Naive B cell (primary cell): ENCODE results near the gene EBNA1BP2. TPM values are rescaled to one million over a fixed set of nuclear protein-coding genes. Genes with fewer than 3 reads are reported as not detected.
A peak's percentile ranks its signal among the peaks of the same experiment; 100 is the strongest.
"Not testable (repeated sequence)": the region's sequence is repeated elsewhere in the genome, so short reads cannot be mapped to it uniquely, and the experiment has no call there.

Experiments
- ATAC-seq, 2 donors: fragments of 150-1000 bp; cut with Tn5 transposase; 2 replicates each; pipeline ENCODE4 v1.10.0; 2021; ENCODE audit warnings: low read depth in 2 of 2, mild to moderate bottlenecking in 2 of 2, moderate library complexity in 2 of 2
- DNase-seq: peaks from one replicate; pipeline ENCODE4 v3.0.0; 2022
- H3K27ac Mint-ChIP-seq, 6 donors: one replicate each; pipeline ENCODE4 v1.8.0; 2020 to 2022; ENCODE audit warnings: mild to moderate bottlenecking in 6 of 6, mixed read lengths in 6 of 6, moderate library complexity in 5 of 6, inconsistent platforms in 2 of 6
- H3K27me3 Mint-ChIP-seq, 3 donors: one replicate each; pipeline ENCODE4 v1.8.0; 2021 to 2022; ENCODE audit warnings: mixed read lengths in 3 of 3, mild to moderate bottlenecking in 1 of 3
- H3K36me3 Mint-ChIP-seq, 2 donors: one replicate each; pipeline ENCODE4 v1.8.0; 2020 to 2022; ENCODE audit warnings: mixed read lengths in 2 of 2, inconsistent platforms in 1 of 2, mild to moderate bottlenecking in 1 of 2
- H3K4me1 Mint-ChIP-seq, 3 donors: one replicate each; pipeline ENCODE4 v1.8.0; 2020 to 2022; ENCODE audit warnings: mixed read lengths in 3 of 3, inconsistent platforms in 1 of 3, mild to moderate bottlenecking in 1 of 3, moderate library complexity in 1 of 3
- H3K4me3 Mint-ChIP-seq, 8 donors: one replicate each; pipeline ENCODE4 v1.8.0; 2020 to 2022; ENCODE audit warnings: mild to moderate bottlenecking in 8 of 8, mixed read lengths in 8 of 8, moderate library complexity in 8 of 8, inconsistent platforms in 2 of 8
- H3K9me3 Mint-ChIP-seq, 7 donors: one replicate each; pipeline ENCODE4 v1.8.0; 2020 to 2022; ENCODE audit warnings: mixed read lengths in 7 of 7, mild to moderate bottlenecking in 5 of 7, inconsistent platforms in 2 of 7, moderate library complexity in 1 of 7
- polyA plus RNA-seq, 6 donors: library from polyadenylated mRNA; unstranded; fragments of 300-500 nt; fragmentation: Illumina TruSeq; gene quantifications; one replicate each; pipeline ENCODE4 v1.2.3, GENCODE V29; 2021; ENCODE audit warnings: low read depth in 6 of 6

The EBNA1BP2 gene, protein sequence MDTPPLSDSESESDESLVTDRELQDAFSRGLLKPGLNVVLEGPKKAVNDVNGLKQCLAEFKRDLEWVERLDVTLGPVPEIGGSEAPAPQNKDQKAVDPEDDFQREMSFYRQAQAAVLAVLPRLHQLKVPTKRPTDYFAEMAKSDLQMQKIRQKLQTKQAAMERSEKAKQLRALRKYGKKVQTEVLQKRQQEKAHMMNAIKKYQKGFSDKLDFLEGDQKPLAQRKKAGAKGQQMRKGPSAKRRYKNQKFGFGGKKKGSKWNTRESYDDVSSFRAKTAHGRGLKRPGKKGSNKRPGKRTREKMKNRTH
- 10 to 100 TPM; 50.6 to 64.8 (median 57.0) TPM for polyA plus RNA-seq

DNA sequence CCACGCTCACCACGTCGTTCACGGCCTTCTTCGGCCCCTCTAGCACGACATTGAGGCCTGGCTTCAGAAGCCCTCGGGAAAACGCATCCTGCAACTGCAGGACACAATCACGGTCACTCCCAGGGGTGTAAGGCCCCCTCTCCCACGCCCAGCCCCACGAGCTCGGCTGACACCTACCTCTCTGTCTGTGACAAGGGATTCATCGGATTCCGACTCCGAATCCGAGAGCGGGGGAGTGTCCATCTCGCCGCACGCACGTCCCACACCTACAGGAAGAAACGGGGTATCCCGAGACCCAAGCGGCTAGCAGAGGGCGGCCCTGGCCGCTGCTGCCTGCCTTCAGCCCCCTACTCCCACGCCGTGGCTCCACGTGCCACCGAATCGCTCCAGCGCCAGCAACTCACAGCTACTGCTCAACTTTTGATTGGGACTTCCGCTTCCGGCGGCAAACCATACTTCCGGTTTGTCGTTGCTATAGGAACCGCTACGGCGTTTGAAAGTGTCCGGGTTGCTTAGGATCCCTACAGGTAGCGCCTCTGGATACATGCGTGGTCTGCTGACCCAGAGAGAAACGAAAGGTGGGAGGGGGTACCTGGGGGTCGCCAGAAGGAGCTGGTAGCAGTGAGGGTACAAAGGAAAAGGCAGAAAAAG, at the start of gene EBNA1BP2, which contains the start of gene CFAP57:
EBNA1BP2 (minus strand) TSS at position 415 of the 651 bp plus-strand sequence; CDS start at position 243, 172 bp downstream.
CFAP57 (plus strand) TSS at position 455 of the 651 bp plus-strand sequence. CDS start 424 bp downstream, outside the sequence.
- ATAC-seq (peak; percentile 91 to 93), DNase-seq (peak; percentile 92)
- H3K4me3 Mint-ChIP-seq: peak within 1 kb of the TSS; percentile 95 to 100 (median 99)
- H3K9me3 Mint-ChIP-seq: no peaks in the 10 kb centered on the region
- H3K36me3 Mint-ChIP-seq: peaks cover 26 to 29% of the 10 kb centered on the region in 2 donors
- peak within 1 kb of the TSS; percentile 93 to 99 (median 98) for H3K27ac Mint-ChIP-seq
- H3K27me3 Mint-ChIP-seq: peaks cover 8 to 21% (median 21%) of the 10 kb centered on the region in 3 donors
- H3K4me1 Mint-ChIP-seq: peaks cover 19 to 27% (median 24%) of the 10 kb centered on the region in 3 donors

DNA sequence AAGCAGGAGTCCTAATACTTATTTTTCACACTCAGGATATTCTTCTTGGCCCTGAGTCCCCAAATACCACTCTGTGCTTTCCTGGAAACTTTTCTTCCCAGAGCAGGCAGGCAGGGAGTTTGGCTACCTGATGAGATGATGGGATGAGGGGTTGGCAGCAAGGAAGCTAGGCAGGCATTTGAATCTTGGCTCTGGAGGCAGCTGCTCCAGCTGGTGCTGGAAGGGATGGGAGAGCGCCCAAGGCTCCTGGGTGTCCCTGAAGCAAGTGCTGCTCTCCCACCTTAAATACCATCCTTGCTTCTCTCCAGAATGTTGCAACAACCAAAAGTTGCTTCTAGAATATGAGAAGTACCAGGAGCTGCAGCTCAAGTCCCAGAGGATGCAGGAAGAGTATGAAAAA, 49.7 kb upstream of the EBNA1BP2 start:
- Mint-ChIP-seq H3K27ac (peak overlapping the region; percentile 53 to 91 (median 81)), H3K4me3 (peak overlapping the region in 7 of 8 donors; percentile 32 to 90 (median 71)), H3K4me1 (peaks cover 20 to 36% (median 28%) of the 10 kb centered on the region in 3 donors), H3K27me3 (peaks cover 0 to 2% (median 0%) of the 10 kb centered on the region in 3 donors), H3K36me3 (peaks cover 0 to 8% of the 10 kb centered on the region in 2 donors), H3K9me3 (no peaks in the 10 kb centered on the region)
- ATAC-seq (no peak), DNase-seq (no peak)

DNA sequence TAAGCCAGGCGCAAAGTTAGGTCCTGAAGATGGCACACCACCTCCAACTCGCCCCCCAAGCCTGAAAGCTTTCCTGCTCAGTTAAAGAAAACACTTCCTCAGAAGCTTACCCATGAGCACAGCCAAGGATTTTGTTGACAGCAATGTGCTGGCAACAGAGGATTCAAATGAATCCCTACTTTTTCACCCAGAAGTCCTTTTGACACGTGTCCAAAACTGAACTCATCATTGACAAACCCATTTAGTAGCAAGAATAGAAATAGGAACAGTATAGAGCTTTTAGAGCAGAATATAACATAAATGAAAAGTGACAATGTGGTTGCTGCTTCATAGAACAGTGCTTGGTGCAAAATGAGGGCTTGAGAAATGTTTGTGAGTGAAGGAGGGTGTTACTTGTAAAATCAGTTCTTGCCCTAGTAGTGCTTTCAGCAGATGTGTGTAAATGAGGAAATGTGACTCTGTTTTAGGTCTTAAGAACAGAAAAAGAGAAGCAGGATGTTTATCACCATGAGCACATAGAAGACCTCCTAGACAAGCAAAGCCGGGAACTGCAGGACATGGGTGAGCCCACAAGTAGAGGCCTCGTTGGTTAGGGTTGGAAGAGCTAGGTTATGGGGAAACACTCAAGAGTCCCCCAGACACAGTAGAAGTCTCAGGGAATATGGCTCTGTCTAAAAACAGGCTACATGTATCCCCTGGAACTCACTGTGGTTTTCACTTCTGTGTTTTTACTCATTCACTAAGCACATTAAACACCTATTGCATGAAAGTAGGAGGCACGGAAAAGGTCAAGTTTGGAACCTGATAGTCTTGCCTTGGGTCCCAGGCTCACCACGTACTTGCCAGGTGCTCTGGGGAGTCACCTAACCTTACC, 49.1 kb upstream of the EBNA1BP2 start:
- ATAC-seq: peak; percentile 94 to 96
- H3K36me3 Mint-ChIP-seq: peaks cover 0 to 8% of the 10 kb centered on the region in 2 donors
- peak overlapping the region; percentile 53 to 91 (median 81) for H3K27ac Mint-ChIP-seq
- peak overlapping the region; percentile 1 to 90 (median 62) for H3K4me3 Mint-ChIP-seq
- H3K9me3 Mint-ChIP-seq: no peaks in the 10 kb centered on the region
- H3K4me1 Mint-ChIP-seq: peaks cover 20 to 31% (median 25%) of the 10 kb centered on the region in 3 donors
- peaks cover 0 to 6% (median 0%) of the 10 kb centered on the region in 3 donors for H3K27me3 Mint-ChIP-seq
- peak; percentile 55 for DNase-seq

DNA sequence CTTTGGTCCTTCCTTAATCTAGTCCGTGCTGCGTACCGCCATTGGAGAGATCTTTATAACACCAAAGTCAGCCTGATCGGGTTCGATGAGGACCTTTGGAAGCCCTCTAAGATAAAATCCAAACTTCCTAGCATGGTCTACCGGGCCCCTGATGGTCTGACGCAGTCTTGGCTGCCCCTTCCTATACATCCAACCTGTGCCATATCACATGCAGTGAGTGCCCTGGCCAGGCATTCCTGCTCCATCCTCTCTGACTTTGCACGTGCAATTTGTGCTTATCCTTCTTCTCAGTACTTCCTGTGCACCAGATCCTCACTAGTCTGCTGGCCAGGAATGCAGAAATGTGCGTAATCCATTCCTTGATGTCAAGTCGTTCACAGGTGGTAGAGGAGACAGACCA, 45.7 kb upstream of the EBNA1BP2 start:
- Mint-ChIP-seq H3K27ac (peak overlapping the region in 2 of 6 donors; percentile 71 to 85), H3K4me1 (peaks cover 20 to 26% (median 20%) of the 10 kb centered on the region in 3 donors), H3K4me3 (no peak overlapping the region), H3K27me3 (peaks cover 5 to 15% (median 12%) of the 10 kb centered on the region in 3 donors), H3K9me3 (no peaks in the 10 kb centered on the region), H3K36me3 (peaks cover 0 to 8% of the 10 kb centered on the region in 2 donors)
- no peak for DNase-seq
- ATAC-seq: no peak

DNA sequence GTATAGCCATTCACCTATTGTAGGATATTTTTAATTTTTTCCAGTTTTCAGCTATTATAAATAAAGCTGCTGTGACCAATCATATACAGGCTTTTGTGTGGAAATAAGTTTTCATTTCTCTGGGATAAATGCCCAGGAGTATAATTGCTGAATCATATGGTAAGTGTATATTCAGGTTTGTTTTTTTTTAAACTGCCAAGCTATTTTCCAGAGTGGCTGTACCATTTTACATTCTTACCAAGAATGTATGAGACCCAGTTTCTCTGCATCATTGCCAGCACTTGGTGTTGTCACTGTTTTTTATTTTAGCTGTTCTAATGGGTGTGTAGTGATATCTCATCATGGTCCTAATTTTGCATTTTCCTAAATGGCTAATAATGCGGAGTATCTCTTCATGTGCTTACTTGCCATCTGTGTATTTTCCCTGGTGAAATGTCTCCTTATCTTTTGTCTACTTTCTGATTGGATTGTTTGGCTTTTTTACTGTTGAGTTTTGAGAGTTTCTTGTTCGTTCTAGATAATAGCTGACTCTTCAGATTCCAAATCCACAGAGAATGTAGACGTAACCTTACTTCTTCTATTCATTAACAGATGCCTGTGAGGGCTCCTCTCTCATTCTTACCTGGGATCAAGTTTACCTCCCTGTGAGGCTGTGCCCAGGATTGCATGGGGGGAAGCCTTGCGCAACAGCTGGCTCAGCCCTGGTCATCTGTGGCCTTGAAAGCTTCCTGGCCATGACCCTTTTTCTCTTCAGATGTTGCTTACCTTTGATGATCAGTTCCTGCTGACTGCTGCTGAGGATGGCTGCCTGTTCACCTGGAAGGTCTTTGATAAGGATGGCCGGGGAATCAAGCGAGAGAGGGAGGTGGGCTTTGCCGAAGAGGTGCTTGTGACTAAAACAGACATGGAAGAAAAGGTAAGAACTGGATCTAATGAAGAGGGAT, 42.7 kb upstream of the EBNA1BP2 start:
- no peak for DNase-seq
- no peak overlapping the region for H3K4me3 Mint-ChIP-seq
- H3K27me3 Mint-ChIP-seq: peaks cover 5 to 15% (median 12%) of the 10 kb centered on the region in 3 donors

DNA sequence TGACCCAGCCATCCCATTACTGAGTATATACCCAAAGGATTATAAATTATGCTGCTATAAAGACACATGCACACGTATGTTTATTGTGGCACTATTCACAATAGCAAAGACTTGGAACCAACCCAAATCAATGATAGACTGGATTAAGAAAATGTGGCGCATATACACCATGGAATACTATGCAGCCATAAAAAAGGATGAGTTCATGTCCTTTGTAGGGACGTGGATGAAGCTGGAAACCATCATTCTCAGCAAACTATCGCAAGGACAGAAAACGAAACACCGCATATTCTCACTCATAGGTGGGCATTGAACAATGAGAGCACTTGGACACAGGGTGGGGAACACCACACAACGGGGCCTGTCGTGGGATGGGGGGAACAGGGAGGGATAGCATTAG, 36.2 kb upstream of the EBNA1BP2 start:
- ATAC-seq, H3K4me3 Mint-ChIP-seq, H3K27ac Mint-ChIP-seq, H3K4me1 Mint-ChIP-seq, H3K36me3 Mint-ChIP-seq, DNase-seq: not testable (repeated sequence)
- peaks cover 0 to 11% (median 0%) of the 10 kb centered on the region in 3 donors for H3K27me3 Mint-ChIP-seq
- H3K9me3 Mint-ChIP-seq: peaks cover 0 to 16% (median 6%) of the 10 kb centered on the region in 7 donors

More for the DNA sequence above, 42.7 kb upstream of the EBNA1BP2 start:
- no peaks in the 10 kb centered on the region for H3K36me3 Mint-ChIP-seq
- ATAC-seq: no peak
- no peaks in the 10 kb centered on the region for H3K9me3 Mint-ChIP-seq
- peak overlapping the region in 4 of 6 donors; percentile 12 to 39 (median 27) for H3K27ac Mint-ChIP-seq
- no peaks in the 10 kb centered on the region for H3K4me1 Mint-ChIP-seq

DNA sequence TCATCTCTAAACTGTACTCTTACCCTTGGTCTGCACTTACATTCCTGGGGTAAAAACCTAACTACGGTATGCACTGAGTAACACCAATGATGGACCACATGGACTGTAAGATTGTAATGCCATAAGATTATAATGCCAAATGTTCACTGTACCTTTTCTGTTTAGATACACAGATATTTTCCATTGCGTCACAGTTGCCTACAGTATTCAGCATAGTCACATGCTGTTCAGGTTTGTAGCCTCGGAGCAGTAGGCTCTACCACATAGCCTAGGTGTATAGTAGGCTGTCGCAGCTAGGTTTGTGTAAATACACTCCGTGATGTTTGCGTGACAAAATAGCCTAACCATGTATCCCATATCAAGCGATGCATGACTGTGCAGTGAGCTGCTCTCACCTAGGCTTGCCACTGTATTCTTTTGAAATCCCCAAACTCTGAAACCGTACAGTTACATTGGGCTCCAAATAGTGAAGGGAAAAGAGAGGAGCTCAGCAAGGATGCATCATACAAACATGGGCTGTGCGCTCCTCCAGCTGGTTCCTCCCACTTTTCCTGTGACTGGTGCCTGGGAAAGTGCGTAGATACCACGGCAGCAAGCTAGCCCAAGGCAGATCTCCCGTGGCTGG, 35.3 kb upstream of the EBNA1BP2 start:
- Mint-ChIP-seq H3K9me3 (peaks cover 0 to 16% (median 6%) of the 10 kb centered on the region in 7 donors), H3K4me1 (peaks cover 4 to 8% (median 6%) of the 10 kb centered on the region in 3 donors), H3K4me3 (peak overlapping the region in 1 of 8 donors; percentile 27), H3K27me3 (peaks cover 0 to 11% (median 0%) of the 10 kb centered on the region in 3 donors), H3K27ac (no peak overlapping the region), H3K36me3 (peaks cover 8 to 9% of the 10 kb centered on the region in 2 donors)
- no peak for ATAC-seq
- DNase-seq: no peak

DNA sequence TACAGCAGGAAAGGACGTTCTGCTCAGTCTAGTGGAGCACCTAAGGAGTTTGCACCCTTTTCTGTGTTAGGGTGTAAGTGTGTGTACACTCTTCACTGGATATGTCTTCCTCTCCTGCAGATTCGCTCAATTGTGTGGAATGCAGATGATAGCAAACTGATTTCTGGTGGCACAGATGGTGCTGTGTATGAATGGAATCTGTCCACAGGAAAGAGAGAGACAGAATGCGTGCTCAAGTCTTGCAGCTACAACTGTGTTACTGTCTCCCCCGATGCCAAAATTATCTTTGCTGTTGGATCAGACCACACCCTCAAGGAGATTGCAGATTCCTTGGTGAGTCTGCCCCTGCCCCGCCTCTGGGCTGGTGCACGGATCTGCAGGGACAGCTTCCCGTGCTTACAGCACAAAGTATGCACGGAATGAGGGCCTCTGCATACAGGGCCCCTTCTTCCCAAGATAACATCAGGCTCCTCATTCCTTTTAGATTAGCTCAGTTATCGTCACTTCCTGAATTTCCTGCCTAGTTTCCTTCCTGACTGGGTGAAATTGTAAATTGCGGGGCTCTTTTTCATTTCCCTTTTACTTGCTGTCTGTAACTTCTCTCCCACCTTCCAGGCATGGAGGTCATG, 34.6 kb upstream of the EBNA1BP2 start:
- H3K4me3 Mint-ChIP-seq: no peak overlapping the region

DNA sequence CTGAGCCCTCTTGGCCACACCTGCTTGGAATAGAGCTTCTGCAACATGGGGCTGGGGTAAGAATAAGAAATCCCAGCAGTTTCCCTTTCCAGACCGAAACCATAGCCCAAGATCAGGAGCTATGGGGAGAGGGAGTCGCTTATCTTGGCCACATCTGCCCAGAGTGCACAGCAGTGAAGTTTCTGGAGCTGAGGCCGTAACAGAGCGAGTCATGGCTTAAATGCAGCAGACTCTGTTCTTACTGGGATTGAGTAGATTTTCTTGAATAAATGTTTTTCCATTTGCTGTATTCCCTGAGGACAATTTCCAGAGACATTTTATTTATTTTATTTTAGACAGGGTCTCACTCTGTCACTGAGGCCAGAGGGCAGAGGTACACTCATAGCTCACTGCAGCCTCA, 33.6 kb upstream of the EBNA1BP2 start:
- DNase-seq (no peak), ATAC-seq (no peak)
- Mint-ChIP-seq H3K4me3 (no peak overlapping the region), H3K27ac (no peak overlapping the region), H3K36me3 (peaks cover 8 to 9% of the 10 kb centered on the region in 2 donors), H3K9me3 (peaks cover 0 to 16% (median 6%) of the 10 kb centered on the region in 7 donors), H3K27me3 (peaks cover 0 to 11% (median 0%) of the 10 kb centered on the region in 3 donors), H3K4me1 (peaks cover 4 to 8% (median 6%) of the 10 kb centered on the region in 3 donors)

More for the DNA sequence above, 34.6 kb upstream of the EBNA1BP2 start:
- no peak overlapping the region for H3K27ac Mint-ChIP-seq
- peaks cover 4 to 8% (median 6%) of the 10 kb centered on the region in 3 donors for H3K4me1 Mint-ChIP-seq
- DNase-seq (no peak), ATAC-seq (no peak)
- peaks cover 0 to 11% (median 0%) of the 10 kb centered on the region in 3 donors for H3K27me3 Mint-ChIP-seq
- peaks cover 8 to 9% of the 10 kb centered on the region in 2 donors for H3K36me3 Mint-ChIP-seq
- peaks cover 0 to 16% (median 6%) of the 10 kb centered on the region in 7 donors for H3K9me3 Mint-ChIP-seq

DNA sequence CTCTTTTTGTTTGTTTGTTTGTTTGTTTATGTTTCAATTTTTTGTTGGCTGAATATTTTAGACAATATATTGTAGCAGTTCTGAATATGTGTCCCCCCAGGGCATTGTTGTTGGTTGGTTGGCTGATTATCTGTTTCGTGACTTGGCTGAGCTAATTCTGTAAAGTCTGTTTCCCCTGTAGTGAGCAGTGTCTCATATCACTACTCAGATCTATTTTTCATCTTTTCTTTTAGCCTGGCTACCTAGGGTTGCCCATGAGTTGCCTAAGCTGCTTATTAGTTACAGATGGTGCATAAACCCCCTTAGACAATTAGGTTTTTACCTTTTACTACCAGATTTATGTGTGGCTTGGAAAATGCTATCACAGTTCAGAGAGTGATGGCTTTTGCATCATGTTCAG, 32.3 kb upstream of the EBNA1BP2 start:
- no peak for ATAC-seq
- Mint-ChIP-seq H3K27me3 (peaks cover 0 to 11% (median 0%) of the 10 kb centered on the region in 3 donors), H3K36me3 (peaks cover 8 to 9% of the 10 kb centered on the region in 2 donors), H3K9me3 (peaks cover 0 to 16% (median 6%) of the 10 kb centered on the region in 7 donors), H3K27ac (peak overlapping the region in 1 of 6 donors; percentile 49), H3K4me3 (no peak overlapping the region), H3K4me1 (peaks cover 4 to 8% (median 6%) of the 10 kb centered on the region in 3 donors)
- DNase-seq: no peak

DNA sequence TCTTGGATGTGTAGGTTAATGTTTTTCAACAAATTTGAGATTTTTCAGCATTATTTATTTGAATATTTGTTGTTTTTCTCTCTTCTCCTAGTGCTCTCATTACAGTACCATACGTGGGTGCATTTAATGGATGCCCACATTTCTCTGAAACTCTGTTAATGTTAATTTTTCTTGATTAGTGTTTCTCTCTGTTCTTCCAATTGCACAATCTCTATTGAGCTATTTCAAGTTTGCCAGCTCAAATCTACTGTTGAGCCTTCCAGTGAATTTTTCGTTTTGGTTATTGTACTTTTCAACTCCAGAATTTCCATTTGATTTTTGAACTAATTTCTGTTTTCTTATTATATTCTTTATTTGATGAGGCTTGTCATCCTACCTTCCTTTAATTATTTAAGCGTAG, 31.8 kb upstream of the EBNA1BP2 start:
- H3K4me3 Mint-ChIP-seq: no peak overlapping the region
- DNase-seq (no peak), ATAC-seq (no peak)
- H3K27me3 Mint-ChIP-seq: peaks cover 0 to 11% (median 0%) of the 10 kb centered on the region in 3 donors
- H3K27ac Mint-ChIP-seq: no peak overlapping the region
- peaks cover 8 to 9% of the 10 kb centered on the region in 2 donors for H3K36me3 Mint-ChIP-seq
- peaks cover 4 to 8% (median 6%) of the 10 kb centered on the region in 3 donors for H3K4me1 Mint-ChIP-seq
- peaks cover 0 to 16% (median 6%) of the 10 kb centered on the region in 7 donors for H3K9me3 Mint-ChIP-seq
